CD8-positive, alpha-beta memory T cell (primary cell): ENCODE data around the gene MIF4GD. TPM values are rescaled to one million over a fixed set of nuclear protein-coding genes. Genes with fewer than 3 reads are reported as not detected.

Source experiments
- polyA plus RNA-seq: library from polyadenylated mRNA; unstranded; fragments of 300-500 nt; fragmentation: Illumina TruSeq; gene quantifications from one replicate; pipeline ENCODE4 v1.2.3, GENCODE V29; 2021
- total RNA-seq, 2 experiments: library from RNA; stranded (reverse); gene quantifications; one replicate each; pipeline ENCODE4 v1.2.3, GENCODE V29; 2021

Gene MIF4GD
- total and polyA plus RNA-seq, 3 experiments from 2014 or later: 38.5 to 108 (median 40.4) TPM

Other genes with a start within 250 kb of the MIF4GD start
- 100 to 1,000 TPM; 179 to 198 TPM for gene ATP5PD, start 224.3 kb downstream of the MIF4GD start, total RNA-seq
- gene ATP5PD, start 224.3 kb downstream of the MIF4GD start, polyA plus RNA-seq: 345 TPM
- gene KCTD2, start 224.0 kb downstream of the MIF4GD start, total RNA-seq: 10 to 100 TPM; 22.2 to 23.8 TPM
- gene KCTD2, start 224.0 kb downstream of the MIF4GD start, polyA plus RNA-seq: 8.0 TPM
- 1 to 10 TPM; 1.3 to 1.9 TPM for gene SLC16A5, start 183.3 kb downstream of the MIF4GD start, total RNA-seq
- 0.82 TPM for gene SLC16A5, start 183.3 kb downstream of the MIF4GD start, polyA plus RNA-seq
- 10 to 100 TPM; 15.2 to 15.9 TPM for gene ARMC7, start 161.3 kb downstream of the MIF4GD start, total RNA-seq
- 4.0 TPM for gene ARMC7, start 161.3 kb downstream of the MIF4GD start, polyA plus RNA-seq
- 10 to 100 TPM; 75.7 to 84.8 TPM for gene NT5C, start 139.5 kb downstream of the MIF4GD start, total RNA-seq
- gene NT5C, start 139.5 kb downstream of the MIF4GD start, polyA plus RNA-seq: 42.3 TPM
- 100 to 1,000 TPM; 189 to 200 TPM for gene JPT1, start 116.7 kb downstream of the MIF4GD start, total RNA-seq
- 123 TPM for gene JPT1, start 116.7 kb downstream of the MIF4GD start, polyA plus RNA-seq
- gene SUMO2, start 88.3 kb downstream of the MIF4GD start, total RNA-seq: 100 to 1,000 TPM; 653 to 687 TPM
- 405 TPM for gene SUMO2, start 88.3 kb downstream of the MIF4GD start, polyA plus RNA-seq
- gene NUP85, start 65.6 kb downstream of the MIF4GD start, total RNA-seq: 100 to 1,000 TPM; 147 to 152 TPM
- 39.0 TPM for gene NUP85, start 65.6 kb downstream of the MIF4GD start, polyA plus RNA-seq
- gene GGA3, start 9.6 kb downstream of the MIF4GD start, total RNA-seq: 10 to 100 TPM; 73.2 to 75.1 TPM
- gene GGA3, start 9.6 kb downstream of the MIF4GD start, polyA plus RNA-seq: 17.6 TPM
- 100 to 1,000 TPM; 101 to 102 TPM for gene MRPS7, start 9.4 kb downstream of the MIF4GD start, total RNA-seq
- gene MRPS7, start 9.4 kb downstream of the MIF4GD start, polyA plus RNA-seq: 123 TPM
- gene SLC25A19, start 18.2 kb upstream of the MIF4GD start, total RNA-seq: 100 to 1,000 TPM; 119 to 126 TPM
- gene SLC25A19, start 18.2 kb upstream of the MIF4GD start, polyA plus RNA-seq: 15.5 TPM
- gene GRB2, start 134.4 kb upstream of the MIF4GD start, total RNA-seq: 100 to 1,000 TPM; 180 to 189 TPM
- 158 TPM for gene GRB2, start 134.4 kb upstream of the MIF4GD start, polyA plus RNA-seq
- 10 to 100 TPM; 63.3 to 66.0 TPM for gene TMEM94, start 185.4 kb upstream of the MIF4GD start, total RNA-seq
- gene TMEM94, start 185.4 kb upstream of the MIF4GD start, polyA plus RNA-seq: 18.8 TPM
- 10 to 100 TPM in 1 of 2 experiments, 1 to 10 TPM in 1; 6.9 to 11.1 TPM for gene CASKIN2, start 244.3 kb upstream of the MIF4GD start, total RNA-seq
- gene CASKIN2, start 244.3 kb upstream of the MIF4GD start, polyA plus RNA-seq: 0.15 TPM
- gene TSEN54, start 245.3 kb upstream of the MIF4GD start, total RNA-seq: 10 to 100 TPM; 49.7 to 56.9 TPM
- gene TSEN54, start 245.3 kb upstream of the MIF4GD start, polyA plus RNA-seq: 152 TPM